Endodermal cell (in vitro differentiated cells): Measurements from ENCODE around the gene FGFRL1. TPM values are rescaled to one million over a fixed set of nuclear protein-coding genes. Genes with fewer than 3 reads are reported as not detected.

Source experiments
- DNase-seq: peaks from one replicate; pipeline ENCODE4 v3.0.0-alpha.2; 2017
- H3K27ac ChIP-seq: 2 replicates; pipeline ENCODE4 v1.5.1; 2013; ENCODE audit warnings: mild to moderate bottlenecking, low read depth, low read length, moderate library complexity
- H3K27me3 ChIP-seq: 2 replicates; pipeline ENCODE4 v1.6.1; 2013; ENCODE audit warnings: mild to moderate bottlenecking, low read length, moderate library complexity; ENCODE audit not compliant: insufficient read depth, control insufficient read depth, poor library complexity, severe bottlenecking
- H3K36me3 ChIP-seq: 2 replicates; pipeline ENCODE4 v1.7.0; 2013; ENCODE audit warnings: mild to moderate bottlenecking, low read length, moderate library complexity; ENCODE audit not compliant: control insufficient read depth, insufficient read depth
- H3K4me1 ChIP-seq: one replicate; pipeline ENCODE4 v1.7.0; 2013; ENCODE audit warnings: low read length; ENCODE audit not compliant: control insufficient read depth, insufficient read depth
- H3K4me3 ChIP-seq: 2 replicates; pipeline ENCODE4 v1.5.1; 2013; ENCODE audit warnings: mild to moderate bottlenecking, low read length, moderate library complexity
- H3K9ac ChIP-seq: 2 replicates; pipeline ENCODE4 v1.6.1; 2013; ENCODE audit warnings: mild to moderate bottlenecking, low read length, moderate library complexity; ENCODE audit not compliant: poor library complexity, severe bottlenecking; ENCODE audit errors: extremely low read depth
- H3K9me3 ChIP-seq: 2 replicates; pipeline ENCODE4 v1.6.1; 2013; ENCODE audit warnings: mild to moderate bottlenecking, low read length, moderate library complexity; ENCODE audit not compliant: control insufficient read depth
- H3K27ac Mint-ChIP-seq: 2 replicates; pipeline ENCODE4 v1.8.0; 2020; ENCODE audit warnings: mixed read lengths
- H3K27me3 Mint-ChIP-seq: 2 replicates; pipeline ENCODE4 v1.8.0; 2021; ENCODE audit warnings: mild to moderate bottlenecking, mixed read lengths; ENCODE audit not compliant: insufficient read depth
- H3K36me3 Mint-ChIP-seq: 2 replicates; pipeline ENCODE4 v1.8.0; 2020; ENCODE audit warnings: low read depth, mixed read lengths
- H3K4me1 Mint-ChIP-seq: 2 replicates; pipeline ENCODE4 v1.8.0; 2020; ENCODE audit warnings: mixed read lengths
- H3K4me3 Mint-ChIP-seq: 2 replicates; pipeline ENCODE4 v1.8.0; 2020; ENCODE audit warnings: mild to moderate bottlenecking, moderate library complexity, mixed read lengths
- H3K9me3 Mint-ChIP-seq: 2 replicates; pipeline ENCODE4 v1.8.0; 2020; ENCODE audit warnings: mild to moderate bottlenecking, mixed read lengths
- WGBS, 2 experiments: methylation state at CpG; one replicate each; pipeline versions ENCODE4 v1.1.5 to v1.1.7; 2013; ENCODE audit warnings: missing lambda C conversion rate in 2 of 2, mixed read lengths in 1 of 2; ENCODE audit not compliant: insufficient coverage in 1 of 2, insufficient read length in 1 of 2; 5-methylcytosine and 5-hydroxymethylcytosine counted together
- total RNA-seq, 2 donors: library from RNA; stranded (reverse); fragmentation: NEBNext Ultra II Directional in 1 of 2; extraction: Animal tissue kit (Norgen Biotek cat#: 25700) in 1 of 2; gene quantifications; 2 replicates in 1 of 2; 3 replicates in 1 of 2; pipeline ENCODE4 v1.2.1, GENCODE V29; 2021
- TF ChIP-seq, protein P1 (sequence below): fragments of 200-600 bp; sonication (generic); conservative IDR thresholded peaks from 2 replicates; pipeline ENCODE4 v1.5.0; 2021; ENCODE audit warnings: antibody characterized with exemption, mild to moderate bottlenecking

The FGFRL1 gene
- total RNA-seq, 2 donors from 2014 or later, result 51.0 to 93.3 TPM

DNA sequence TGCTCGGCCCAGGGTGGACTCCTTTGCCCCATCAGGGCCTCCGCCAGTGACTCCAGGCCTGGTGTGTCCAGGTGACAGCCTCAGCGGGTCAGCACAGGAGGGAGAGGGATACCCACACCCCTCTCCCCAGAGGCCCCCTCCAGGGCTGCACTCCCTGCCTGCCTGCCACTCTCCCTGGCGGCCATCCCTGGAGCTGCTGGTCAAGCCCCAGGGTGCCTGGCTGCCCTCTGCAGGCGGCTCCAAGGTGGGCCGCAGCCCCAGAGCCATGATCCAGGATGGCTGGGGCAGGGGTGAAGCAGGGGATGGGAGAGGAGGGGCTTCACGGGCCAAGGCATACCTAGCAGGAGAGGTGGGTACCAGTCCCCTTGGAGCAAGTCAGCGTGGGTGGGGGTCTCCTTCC is 3.8 kb downstream of the FGFRL1 start:
- no peak for DNase-seq
- Histone ChIP-seq H3K36me3 (peaks cover 8% of the 10 kb centered on the region), H3K4me1 (peaks cover 16% of the 10 kb centered on the region), H3K4me3 (no peak overlapping the region), H3K9me3 (no peaks in the 10 kb centered on the region), H3K27ac (peak overlapping the region; percentile 85), H3K9ac (no peak overlapping the region), H3K27me3 (peaks cover 9% of the 10 kb centered on the region)
- no peak overlapping the region for H3K27ac Mint-ChIP-seq
- peaks cover 16% of the 10 kb centered on the region for H3K4me1 Mint-ChIP-seq
- WGBS, 2 experiments, result 88 to 89% methylated on average over 5 to 8 of the region's 8 CpGs
- no peak overlapping the region for H3K4me3 Mint-ChIP-seq
- TF ChIP-seq, protein P1, sequence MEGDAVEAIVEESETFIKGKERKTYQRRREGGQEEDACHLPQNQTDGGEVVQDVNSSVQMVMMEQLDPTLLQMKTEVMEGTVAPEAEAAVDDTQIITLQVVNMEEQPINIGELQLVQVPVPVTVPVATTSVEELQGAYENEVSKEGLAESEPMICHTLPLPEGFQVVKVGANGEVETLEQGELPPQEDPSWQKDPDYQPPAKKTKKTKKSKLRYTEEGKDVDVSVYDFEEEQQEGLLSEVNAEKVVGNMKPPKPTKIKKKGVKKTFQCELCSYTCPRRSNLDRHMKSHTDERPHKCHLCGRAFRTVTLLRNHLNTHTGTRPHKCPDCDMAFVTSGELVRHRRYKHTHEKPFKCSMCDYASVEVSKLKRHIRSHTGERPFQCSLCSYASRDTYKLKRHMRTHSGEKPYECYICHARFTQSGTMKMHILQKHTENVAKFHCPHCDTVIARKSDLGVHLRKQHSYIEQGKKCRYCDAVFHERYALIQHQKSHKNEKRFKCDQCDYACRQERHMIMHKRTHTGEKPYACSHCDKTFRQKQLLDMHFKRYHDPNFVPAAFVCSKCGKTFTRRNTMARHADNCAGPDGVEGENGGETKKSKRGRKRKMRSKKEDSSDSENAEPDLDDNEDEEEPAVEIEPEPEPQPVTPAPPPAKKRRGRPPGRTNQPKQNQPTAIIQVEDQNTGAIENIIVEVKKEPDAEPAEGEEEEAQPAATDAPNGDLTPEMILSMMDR, result peak; percentile 57
- H3K27me3 Mint-ChIP-seq, result peaks cover 8% of the 10 kb centered on the region
- peaks cover 8% of the 10 kb centered on the region for H3K36me3 Mint-ChIP-seq
- no peaks in the 10 kb centered on the region for H3K9me3 Mint-ChIP-seq

DNA sequence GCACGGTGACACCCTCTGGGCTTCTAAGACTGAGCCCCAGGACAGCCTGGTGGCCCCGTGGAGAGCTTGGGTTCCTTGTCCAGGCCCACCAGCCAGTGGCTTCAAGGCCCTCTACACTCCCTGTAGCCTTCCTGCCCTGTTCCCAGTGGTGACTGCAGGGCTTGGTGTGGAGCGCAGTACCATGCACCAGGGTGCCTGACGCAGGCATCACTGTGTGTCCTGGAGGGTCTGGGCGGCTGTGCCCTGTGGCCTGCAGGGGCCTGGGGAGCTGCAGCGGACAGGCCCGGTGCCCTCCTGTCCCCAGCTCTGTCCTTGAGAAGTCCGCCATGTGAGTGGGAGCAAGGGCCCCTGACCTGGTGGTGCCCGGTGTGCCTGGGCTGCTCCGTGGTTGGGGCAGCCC is 4.3 kb downstream of the FGFRL1 start:
- Mint-ChIP-seq H3K4me3 (no peak overlapping the region), H3K4me1 (peaks cover 12% of the 10 kb centered on the region), H3K9me3 (no peaks in the 10 kb centered on the region), H3K27me3 (peaks cover 3% of the 10 kb centered on the region), H3K27ac (no peak overlapping the region), H3K36me3 (peaks cover 8% of the 10 kb centered on the region)
- WGBS, 2 experiments, result 93 to 100% methylated on average over 6 to 10 of the region's 10 CpGs
- Histone ChIP-seq H3K27me3 (peaks cover 4% of the 10 kb centered on the region), H3K9ac (no peak overlapping the region), H3K4me1 (peaks cover 15% of the 10 kb centered on the region), H3K9me3 (no peaks in the 10 kb centered on the region), H3K27ac (no peak overlapping the region), H3K4me3 (no peak overlapping the region), H3K36me3 (peaks cover 8% of the 10 kb centered on the region)
- no peak for DNase-seq
- TF ChIP-seq, protein P1, result no peak

DNA sequence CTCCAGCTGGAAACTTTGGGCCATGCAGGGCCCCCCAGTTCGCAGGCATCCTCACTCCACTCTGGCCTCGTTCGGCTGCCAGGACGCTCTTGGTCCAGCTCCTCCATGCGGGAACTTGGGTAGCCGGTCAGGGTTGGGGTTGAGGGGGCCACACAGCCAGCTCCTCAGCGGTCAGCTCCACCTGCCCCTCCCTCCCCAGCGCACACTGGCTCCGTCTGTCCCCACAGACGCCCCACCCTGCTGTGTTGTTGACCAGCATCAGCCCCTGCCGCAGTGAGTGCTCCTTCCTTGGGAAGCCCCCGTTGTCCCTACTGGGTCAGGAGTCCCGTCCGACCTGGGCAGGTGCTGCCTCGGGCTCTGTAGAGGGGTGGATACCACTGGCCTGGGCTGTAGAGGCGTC is 5.8 kb downstream of the FGFRL1 start:
- H3K9me3 ChIP-seq, result no peaks in the 10 kb centered on the region
- no peak overlapping the region for H3K4me3 ChIP-seq
- Mint-ChIP-seq H3K36me3 (peaks cover 8% of the 10 kb centered on the region), H3K4me3 (no peak overlapping the region), H3K27me3 (no peaks in the 10 kb centered on the region), H3K9me3 (no peaks in the 10 kb centered on the region), H3K27ac (peak overlapping the region; percentile 26), H3K4me1 (peaks cover 12% of the 10 kb centered on the region)
- H3K27ac ChIP-seq, result no peak overlapping the region
- peaks cover 15% of the 10 kb centered on the region for H3K4me1 ChIP-seq
- H3K27me3 ChIP-seq, result no peaks in the 10 kb centered on the region
- H3K36me3 ChIP-seq, result peaks cover 8% of the 10 kb centered on the region
- no peak overlapping the region for H3K9ac ChIP-seq
- TF ChIP-seq, protein P1, result no peak
- 77 to 84% methylated on average over 4 to 16 of the region's 16 CpGs for WGBS, 2 experiments
- no peak for DNase-seq
